ENCODE data around the gene CASQ2.
A peak's percentile ranks its signal among the peaks of the same experiment; 100 is the strongest.
"Not testable (repeated sequence)": the region's sequence is repeated elsewhere in the genome, so short reads cannot be mapped to it uniquely, and the experiment has no call there.

Gene CASQ2

GRCh38 chr1:115779075-115779474, 10.6 kb upstream of the CASQ2 start:
- DNase-seq: not testable (repeated sequence)

- DNase-seq: peak; percentile 14
Measured at GRCh38 chr1:115771847-115772457, 3.4 kb upstream of the CASQ2 start.

- no peak for DNase-seq
Measured at GRCh38 chr1:115771094-115771846, 2.8 kb upstream of the CASQ2 start.

GRCh38 chr1:115767403-115767802, 1.1 kb downstream of the CASQ2 start:
- DNase-seq: no peak

- no peak for DNase-seq
Measured at GRCh38 chr1:115765091-115765490, 3.4 kb downstream of the CASQ2 start.

GRCh38 chr1:115764541-115764940, 4.0 kb downstream of the CASQ2 start:
- no peak for DNase-seq

GRCh38 chr1:115762779-115763178, 5.7 kb downstream of the CASQ2 start:
- DNase-seq: no peak

- no peak for DNase-seq
Measured at GRCh38 chr1:115761601-115762302, 6.8 kb downstream of the CASQ2 start.

- DNase-seq: no peak
Measured at GRCh38 chr1:115757856-115758255, 10.7 kb downstream of the CASQ2 start.

GRCh38 chr1:115757326-115757725, 11.2 kb downstream of the CASQ2 start:
- DNase-seq: no peak

GRCh38 chr1:115755456-115756370, 12.8 kb downstream of the CASQ2 start:
- DNase-seq: no peak

- no peak for DNase-seq
Measured at GRCh38 chr1:115753830-115754229, 14.7 kb downstream of the CASQ2 start.

- DNase-seq: no peak
Measured at GRCh38 chr1:115753361-115753760, 15.2 kb downstream of the CASQ2 start.

- DNase-seq: no peak
Measured at GRCh38 chr1:115748401-115749150, 19.9 kb downstream of the CASQ2 start.

GRCh38 chr1:115746021-115746690, 22.4 kb downstream of the CASQ2 start:
- no peak for DNase-seq

GRCh38 chr1:115744646-115745275, 23.8 kb downstream of the CASQ2 start:
- no peak for DNase-seq

- no peak for DNase-seq
Measured at GRCh38 chr1:115740811-115741210, 27.7 kb downstream of the CASQ2 start.

GRCh38 chr1:115732316-115732715, 36.2 kb downstream of the CASQ2 start:
- DNase-seq: no peak

GRCh38 chr1:115729756-115730155, 38.8 kb downstream of the CASQ2 start:
- no peak for DNase-seq

GRCh38 chr1:115728341-115728740, 40.2 kb downstream of the CASQ2 start:
- no peak for DNase-seq

- peak; percentile 4 for DNase-seq
Measured at GRCh38 chr1:115727706-115728249, 40.7 kb downstream of the CASQ2 start.

Data from CD4-positive, alpha-beta T cell treated with Interleukin-4 for 4 hours (primary cell).